Measurements from ENCODE around the gene HECW1. TPM values are rescaled to one million over a fixed set of nuclear protein-coding genes. Genes with fewer than 3 reads are reported as not detected.

Gene HECW1
- total RNA-seq, 1 donor from 2014 or later, result 0.11 TPM

- no peak overlapping the region for H3K4me3 ChIP-seq
- H3K27me3 Mint-ChIP-seq (ENCODE audit: insufficient read depth, low read depth), result no peaks in the 10 kb centered on the region
- H3F3A ChIP-seq (ENCODE audit: low read depth), result peaks cover 8% of the 10 kb centered on the region
- H3K4me1 Mint-ChIP-seq, result peaks cover 14% of the 10 kb centered on the region
- no peaks in the 10 kb centered on the region for H3K9me3 Mint-ChIP-seq
- no peak overlapping the region for H3K9ac ChIP-seq
- no peaks in the 10 kb centered on the region for H3K79me2 ChIP-seq (ENCODE audit: low read depth)
- no peaks in the 10 kb centered on the region for H4K20me1 ChIP-seq (ENCODE audit: low read depth)
- no peak overlapping the region for H3K27ac ChIP-seq
- H3K36me3 ChIP-seq, result no peaks in the 10 kb centered on the region
- peaks cover 8% of the 10 kb centered on the region for H3K4me1 ChIP-seq
- no peaks in the 10 kb centered on the region for H3K9me3 ChIP-seq (ENCODE audit: low read depth)
- no peaks in the 10 kb centered on the region for H3K36me3 Mint-ChIP-seq
- no peak overlapping the region for H2AFZ ChIP-seq (replicated peaks)
- H3K27me3 ChIP-seq, result no peaks in the 10 kb centered on the region
- no peak for DNase-seq (ENCODE audit: low spot score)
- no peak overlapping the region for H3K27ac Mint-ChIP-seq
- TF ChIP-seq EZH2phosphoT487 (IDR thresholded peaks at IDR 0.05) (no peak), CTCF (IDR thresholded peaks at IDR 0.05) (no peak), EZH2 (IDR thresholded peaks at IDR 0.05) (no peak)
- no peak overlapping the region for H3K4me3 Mint-ChIP-seq
- H3K4me2 ChIP-seq, result no peak overlapping the region
These were observed 199.2 kb downstream of the HECW1 start for GRCh38 chr7:43311694-43312093.

GRCh38 chr7:43313628-43314378, 201.4 kb downstream of the HECW1 start:
- peaks cover 9% of the 10 kb centered on the region for H3K4me1 ChIP-seq
- no peak overlapping the region for H2AFZ ChIP-seq (replicated peaks)
- H4K20me1 ChIP-seq (ENCODE audit: low read depth), result no peaks in the 10 kb centered on the region
- no peaks in the 10 kb centered on the region for H3K27me3 ChIP-seq
- Mint-ChIP-seq H3K27ac (no peak overlapping the region), H3K36me3 (no peaks in the 10 kb centered on the region), H3K27me3 (ENCODE audit: insufficient read depth, low read depth) (no peaks in the 10 kb centered on the region), H3K4me1 (peaks cover 22% of the 10 kb centered on the region), H3K9me3 (no peaks in the 10 kb centered on the region), H3K4me3 (no peak overlapping the region)
- no peak for DNase-seq (ENCODE audit: low spot score)
- TF ChIP-seq EZH2 (IDR thresholded peaks at IDR 0.05), result no peak
- no peak for TF ChIP-seq CTCF (IDR thresholded peaks at IDR 0.05)
- no peak for TF ChIP-seq EZH2phosphoT487 (IDR thresholded peaks at IDR 0.05)
- no peak overlapping the region for H3K4me2 ChIP-seq
- H3K27ac ChIP-seq, result no peak overlapping the region
- no peaks in the 10 kb centered on the region for H3K36me3 ChIP-seq
- no peaks in the 10 kb centered on the region for H3K79me2 ChIP-seq (ENCODE audit: low read depth)
- H3K4me3 ChIP-seq, result no peak overlapping the region
- no peak overlapping the region for H3K9ac ChIP-seq
- no peaks in the 10 kb centered on the region for H3K9me3 ChIP-seq (ENCODE audit: low read depth)
- peaks cover 3% of the 10 kb centered on the region for H3F3A ChIP-seq (ENCODE audit: low read depth)

- Histone ChIP-seq H4K20me1 (ENCODE audit: low read depth) (no peaks in the 10 kb centered on the region), H3K27ac (no peak overlapping the region), H3K4me3 (no peak overlapping the region), H3K79me2 (ENCODE audit: low read depth) (no peaks in the 10 kb centered on the region), H3K36me3 (no peaks in the 10 kb centered on the region), H3K27me3 (no peaks in the 10 kb centered on the region), H3K4me1 (peaks cover 9% of the 10 kb centered on the region), H2AFZ (replicated peaks) (no peak overlapping the region), H3F3A (ENCODE audit: low read depth) (no peaks in the 10 kb centered on the region), H3K9me3 (ENCODE audit: low read depth) (no peaks in the 10 kb centered on the region), H3K9ac (no peak overlapping the region), H3K4me2 (no peak overlapping the region)
- DNase-seq (ENCODE audit: low spot score), result no peak
- no peak overlapping the region for H3K27ac Mint-ChIP-seq
- no peaks in the 10 kb centered on the region for H3K36me3 Mint-ChIP-seq
- TF ChIP-seq EZH2phosphoT487 (IDR thresholded peaks at IDR 0.05) (no peak), EZH2 (IDR thresholded peaks at IDR 0.05) (no peak), CTCF (IDR thresholded peaks at IDR 0.05) (no peak)
- peaks cover 14% of the 10 kb centered on the region for H3K4me1 Mint-ChIP-seq
- H3K27me3 Mint-ChIP-seq (ENCODE audit: insufficient read depth, low read depth), result no peaks in the 10 kb centered on the region
- H3K4me3 Mint-ChIP-seq, result no peak overlapping the region
- no peaks in the 10 kb centered on the region for H3K9me3 Mint-ChIP-seq
These were observed 202.1 kb downstream of the HECW1 start for GRCh38 chr7:43314379-43315158.

Measured in neural progenitor cell (in vitro differentiated cells).